Measurements from ENCODE around the gene CASZ1.

DNA sequence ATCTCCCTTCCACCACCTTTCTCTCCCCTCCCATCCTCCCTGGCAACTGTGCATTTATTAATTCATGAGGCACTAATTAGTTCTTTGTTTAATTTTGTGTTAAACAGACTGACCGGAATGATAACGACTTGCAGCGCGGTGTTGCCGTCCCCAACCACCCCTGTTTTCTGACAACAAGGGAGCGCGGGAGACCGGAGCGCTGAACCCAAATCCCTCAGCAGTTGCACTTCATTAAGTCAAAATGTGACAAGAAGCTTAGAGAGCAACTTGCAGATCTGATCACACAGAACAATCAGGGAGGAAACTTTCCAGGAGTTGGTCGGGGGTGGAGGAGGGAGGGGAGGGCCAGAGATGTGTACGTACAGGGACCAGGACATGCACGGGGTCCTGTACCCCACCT lies 89.2 kb downstream of the CASZ1 start:
- TF ChIP-seq, protein P1, sequence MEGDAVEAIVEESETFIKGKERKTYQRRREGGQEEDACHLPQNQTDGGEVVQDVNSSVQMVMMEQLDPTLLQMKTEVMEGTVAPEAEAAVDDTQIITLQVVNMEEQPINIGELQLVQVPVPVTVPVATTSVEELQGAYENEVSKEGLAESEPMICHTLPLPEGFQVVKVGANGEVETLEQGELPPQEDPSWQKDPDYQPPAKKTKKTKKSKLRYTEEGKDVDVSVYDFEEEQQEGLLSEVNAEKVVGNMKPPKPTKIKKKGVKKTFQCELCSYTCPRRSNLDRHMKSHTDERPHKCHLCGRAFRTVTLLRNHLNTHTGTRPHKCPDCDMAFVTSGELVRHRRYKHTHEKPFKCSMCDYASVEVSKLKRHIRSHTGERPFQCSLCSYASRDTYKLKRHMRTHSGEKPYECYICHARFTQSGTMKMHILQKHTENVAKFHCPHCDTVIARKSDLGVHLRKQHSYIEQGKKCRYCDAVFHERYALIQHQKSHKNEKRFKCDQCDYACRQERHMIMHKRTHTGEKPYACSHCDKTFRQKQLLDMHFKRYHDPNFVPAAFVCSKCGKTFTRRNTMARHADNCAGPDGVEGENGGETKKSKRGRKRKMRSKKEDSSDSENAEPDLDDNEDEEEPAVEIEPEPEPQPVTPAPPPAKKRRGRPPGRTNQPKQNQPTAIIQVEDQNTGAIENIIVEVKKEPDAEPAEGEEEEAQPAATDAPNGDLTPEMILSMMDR (IDR thresholded peaks at IDR 0.05): no peak
- TF ChIP-seq POLR2A (IDR thresholded peaks at IDR 0.05): no peak

Measured in lower leg skin (tissue), 3 donors.